ENCODE results near the gene LINC01488.

The LINC01488 gene

GRCh38 chr11:69473276-69473845, 8.1 kb upstream of the LINC01488 start:
- TF ChIP-seq POLR2A (IDR thresholded peaks at IDR 0.05; ENCODE audit: low read length), result no peak
- no peak for DNase-seq

- no peak for DNase-seq
- TF ChIP-seq GATA1 (IDR thresholded peaks at IDR 0.05; ENCODE audit: low read depth, low read length), result no peak
- no peak for TF ChIP-seq POLR2A (IDR thresholded peaks at IDR 0.05; ENCODE audit: low read length)
Observed at GRCh38 chr11:69474736-69475135, 6.7 kb upstream of the LINC01488 start.

GRCh38 chr11:69475141-69475865, 6.2 kb upstream of the LINC01488 start:
- no peak for DNase-seq
- TF ChIP-seq POLR2A (IDR thresholded peaks at IDR 0.05; ENCODE audit: low read length) (no peak), GATA1 (IDR thresholded peaks at IDR 0.05; ENCODE audit: low read depth, low read length) (no peak)

- TF ChIP-seq GATA1 (IDR thresholded peaks at IDR 0.05; ENCODE audit: low read depth, low read length), result no peak
- no peak for TF ChIP-seq POLR2A (IDR thresholded peaks at IDR 0.05; ENCODE audit: low read length)
- no peak for DNase-seq
Observed at GRCh38 chr11:69475866-69476471, 5.5 kb upstream of the LINC01488 start.

GRCh38 chr11:69476509-69476961, 4.9 kb upstream of the LINC01488 start:
- DNase-seq, result no peak
- TF ChIP-seq POLR2A (IDR thresholded peaks at IDR 0.05; ENCODE audit: low read length), result no peak
- TF ChIP-seq GATA1 (IDR thresholded peaks at IDR 0.05; ENCODE audit: low read depth, low read length), result no peak

- no peak for DNase-seq
- TF ChIP-seq GATA1 (IDR thresholded peaks at IDR 0.05; ENCODE audit: low read depth, low read length), result no peak
- TF ChIP-seq POLR2A (IDR thresholded peaks at IDR 0.05; ENCODE audit: low read length), result no peak
Observed at GRCh38 chr11:69477086-69477485, 4.4 kb upstream of the LINC01488 start.

GRCh38 chr11:69479591-69480271, 1.7 kb upstream of the LINC01488 start:
- TF ChIP-seq POLR2A (IDR thresholded peaks at IDR 0.05; ENCODE audit: low read length), result no peak
- no peak for TF ChIP-seq GATA1 (IDR thresholded peaks at IDR 0.05; ENCODE audit: low read depth, low read length)
- no peak for DNase-seq

- no peak for TF ChIP-seq GATA1 (IDR thresholded peaks at IDR 0.05; ENCODE audit: low read depth, low read length)
- TF ChIP-seq POLR2A (IDR thresholded peaks at IDR 0.05; ENCODE audit: low read length), result no peak
Observed at GRCh38 chr11:69480547-69481392, 693 bp upstream of the LINC01488 start.

GRCh38 chr11:69482322-69482721, 859 bp downstream of the LINC01488 start:
- DNase-seq, result no peak
- TF ChIP-seq POLR2A (IDR thresholded peaks at IDR 0.05; ENCODE audit: low read length) (no peak), GATA1 (IDR thresholded peaks at IDR 0.05; ENCODE audit: low read depth, low read length) (no peak)

More at GRCh38 chr11:69480547-69481392, 693 bp upstream of the LINC01488 start:
- no peak for DNase-seq

- TF ChIP-seq POLR2A (IDR thresholded peaks at IDR 0.05; ENCODE audit: low read length) (no peak), GATA1 (IDR thresholded peaks at IDR 0.05; ENCODE audit: low read depth, low read length) (no peak)
- DNase-seq, result no peak
Observed at GRCh38 chr11:69483170-69483569, 1.7 kb downstream of the LINC01488 start.

GRCh38 chr11:69483691-69484426, 2.4 kb downstream of the LINC01488 start:
- TF ChIP-seq GATA1 (IDR thresholded peaks at IDR 0.05; ENCODE audit: low read depth, low read length), result no peak
- TF ChIP-seq POLR2A (IDR thresholded peaks at IDR 0.05; ENCODE audit: low read length), result no peak
- no peak for DNase-seq

GRCh38 chr11:69484427-69485259, 3.2 kb downstream of the LINC01488 start:
- TF ChIP-seq POLR2A (IDR thresholded peaks at IDR 0.05; ENCODE audit: low read length), result no peak
- no peak for TF ChIP-seq GATA1 (IDR thresholded peaks at IDR 0.05; ENCODE audit: low read depth, low read length)

More at GRCh38 chr11:69484427-69485259, 3.2 kb downstream of the LINC01488 start:
- DNase-seq, result no peak

Data from erythroblast (primary cell).